AG09309 (cell line): ENCODE results near the gene CASK.

Experiments used
- DNase-seq: peaks from one replicate; pipeline ENCODE4 v3.0.0-alpha.2; 2010; ENCODE audit warnings: low read depth
- H3K4me3 ChIP-seq: 2 replicates; pipeline ENCODE4 v1.5.1; 2011; ENCODE audit warnings: mild to moderate bottlenecking, low read depth, low read length, moderate library complexity; ENCODE audit not compliant: control insufficient read depth
- TF ChIP-seq, protein P1 (sequence below): IDR thresholded peaks from 2 replicates; pipeline ENCODE4 v1.5.1; 2011; ENCODE audit warnings: mild to moderate bottlenecking, low read depth, low read length, inconsistent platforms; ENCODE audit not compliant: insufficient read depth, control insufficient read depth; ENCODE audit errors: missing control alignments

The CASK gene

DNA sequence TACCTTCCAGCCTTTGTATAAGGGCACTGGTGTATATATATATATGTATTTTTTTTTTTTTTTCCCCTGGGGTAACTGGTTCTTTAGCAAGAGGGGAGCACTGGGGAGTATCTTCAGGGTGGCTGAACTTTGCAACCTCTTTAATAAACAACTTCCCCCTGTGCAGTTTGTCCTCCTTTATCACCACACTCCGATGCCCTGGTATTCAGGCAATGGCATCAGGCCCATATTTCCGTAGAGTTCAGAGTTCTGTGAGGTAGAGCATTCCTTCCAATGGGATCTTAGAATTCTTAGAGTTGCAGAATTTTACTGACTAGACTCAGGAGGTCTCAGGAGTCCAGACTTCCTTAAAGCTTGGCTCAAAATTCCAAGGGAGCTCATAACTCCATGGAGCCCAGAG lies 451.6 kb downstream of the CASK start:
- no peak overlapping the region for H3K4me3 ChIP-seq
- DNase-seq: no peak
- TF ChIP-seq, protein P1, sequence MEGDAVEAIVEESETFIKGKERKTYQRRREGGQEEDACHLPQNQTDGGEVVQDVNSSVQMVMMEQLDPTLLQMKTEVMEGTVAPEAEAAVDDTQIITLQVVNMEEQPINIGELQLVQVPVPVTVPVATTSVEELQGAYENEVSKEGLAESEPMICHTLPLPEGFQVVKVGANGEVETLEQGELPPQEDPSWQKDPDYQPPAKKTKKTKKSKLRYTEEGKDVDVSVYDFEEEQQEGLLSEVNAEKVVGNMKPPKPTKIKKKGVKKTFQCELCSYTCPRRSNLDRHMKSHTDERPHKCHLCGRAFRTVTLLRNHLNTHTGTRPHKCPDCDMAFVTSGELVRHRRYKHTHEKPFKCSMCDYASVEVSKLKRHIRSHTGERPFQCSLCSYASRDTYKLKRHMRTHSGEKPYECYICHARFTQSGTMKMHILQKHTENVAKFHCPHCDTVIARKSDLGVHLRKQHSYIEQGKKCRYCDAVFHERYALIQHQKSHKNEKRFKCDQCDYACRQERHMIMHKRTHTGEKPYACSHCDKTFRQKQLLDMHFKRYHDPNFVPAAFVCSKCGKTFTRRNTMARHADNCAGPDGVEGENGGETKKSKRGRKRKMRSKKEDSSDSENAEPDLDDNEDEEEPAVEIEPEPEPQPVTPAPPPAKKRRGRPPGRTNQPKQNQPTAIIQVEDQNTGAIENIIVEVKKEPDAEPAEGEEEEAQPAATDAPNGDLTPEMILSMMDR: no peak

DNA sequence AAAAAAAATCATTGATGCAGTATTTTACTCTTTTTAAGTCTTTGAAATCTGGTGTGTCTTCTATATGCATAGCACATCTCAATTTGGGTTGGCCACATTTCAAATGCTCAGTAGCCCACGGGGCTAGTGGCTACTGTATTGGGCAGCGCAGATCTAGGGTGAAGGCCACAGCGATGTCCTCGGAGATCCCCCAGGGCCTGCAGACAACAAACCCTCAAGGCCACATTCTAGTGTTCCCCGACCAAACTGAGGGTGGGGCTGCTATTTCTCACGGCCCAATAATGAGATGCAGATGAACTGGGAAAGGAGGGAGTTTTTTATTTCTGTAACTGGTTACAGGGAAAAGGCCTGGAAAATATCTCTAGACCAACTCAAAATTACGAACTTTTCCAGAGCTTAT lies 452.6 kb downstream of the CASK start:
- TF ChIP-seq, protein P1: no peak
- DNase-seq: no peak
- H3K4me3 ChIP-seq: no peak overlapping the region

DNA sequence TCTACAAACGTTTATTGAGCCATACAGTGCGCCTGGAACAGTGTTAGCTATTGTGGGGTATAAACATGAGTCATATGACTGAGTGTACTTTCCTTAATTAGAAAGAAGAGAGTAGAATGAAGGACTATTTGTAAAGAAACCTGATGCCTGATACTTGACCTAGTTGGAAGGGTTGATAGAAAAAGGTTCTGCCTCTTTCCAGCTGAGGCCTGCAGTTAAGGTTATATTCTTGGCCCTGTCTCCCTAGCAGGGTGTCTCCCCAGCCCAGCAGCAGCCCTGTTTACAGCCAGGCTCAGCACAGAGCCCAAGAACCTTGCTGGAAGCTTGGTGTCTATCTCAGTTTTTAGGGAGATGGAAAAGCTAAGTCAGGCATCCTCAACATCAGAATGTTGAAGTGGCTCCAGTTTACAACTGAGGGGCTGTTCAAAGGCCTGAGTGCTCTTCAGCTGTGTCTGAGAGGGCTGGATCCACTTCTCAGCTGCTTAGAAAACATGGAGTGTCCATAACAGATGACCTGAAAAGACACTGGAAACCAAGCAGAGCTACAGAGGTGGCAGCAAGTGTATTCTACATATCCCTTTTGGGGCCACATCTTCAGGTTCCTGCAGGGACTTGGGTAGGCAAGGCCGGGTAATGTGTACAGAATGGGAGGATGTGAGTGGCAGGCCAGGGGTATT lies 454.6 kb downstream of the CASK start:
- no peak for DNase-seq
- H3K4me3 ChIP-seq: no peak overlapping the region
- TF ChIP-seq, protein P1: no peak
